Measurements from ENCODE around the gene THSD4.
"Not testable (repeated sequence)": the region's sequence is repeated elsewhere in the genome, so short reads cannot be mapped to it uniquely, and the experiment has no call there.

THSD4 gene

DNA sequence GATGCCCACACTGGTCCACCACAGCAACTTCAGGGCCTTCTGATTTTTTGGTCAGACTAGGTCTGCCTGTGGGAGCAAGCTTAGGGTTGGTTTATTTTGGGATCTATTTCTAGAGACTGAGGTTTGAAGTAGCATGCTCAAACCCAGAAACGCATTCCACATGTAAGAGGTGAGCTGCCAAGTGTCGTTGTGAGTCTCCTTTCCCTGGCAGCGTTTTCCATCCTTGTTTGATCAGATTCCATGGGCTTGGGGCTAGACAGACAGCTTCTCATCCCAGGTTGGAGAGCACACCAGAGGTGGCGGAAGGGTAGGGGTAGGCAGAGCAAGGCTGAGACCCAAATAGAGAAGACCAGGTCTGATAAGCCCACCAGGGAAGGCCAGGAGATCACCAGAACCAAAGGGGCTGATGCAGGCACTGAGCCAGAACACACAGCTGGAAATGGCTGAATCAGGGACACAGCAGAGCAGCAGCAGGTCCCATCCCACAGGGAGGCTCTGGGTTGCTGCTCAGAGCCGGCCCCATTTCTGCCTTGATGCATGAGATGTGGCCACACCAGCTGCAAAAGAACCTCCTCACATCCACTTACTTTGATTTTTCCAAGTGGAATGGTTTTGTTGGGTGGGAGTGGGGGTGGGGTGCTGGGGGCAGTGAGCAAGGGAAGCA is 186.8 kb downstream of the THSD4 start:
- DNase-seq = no peak

DNA sequence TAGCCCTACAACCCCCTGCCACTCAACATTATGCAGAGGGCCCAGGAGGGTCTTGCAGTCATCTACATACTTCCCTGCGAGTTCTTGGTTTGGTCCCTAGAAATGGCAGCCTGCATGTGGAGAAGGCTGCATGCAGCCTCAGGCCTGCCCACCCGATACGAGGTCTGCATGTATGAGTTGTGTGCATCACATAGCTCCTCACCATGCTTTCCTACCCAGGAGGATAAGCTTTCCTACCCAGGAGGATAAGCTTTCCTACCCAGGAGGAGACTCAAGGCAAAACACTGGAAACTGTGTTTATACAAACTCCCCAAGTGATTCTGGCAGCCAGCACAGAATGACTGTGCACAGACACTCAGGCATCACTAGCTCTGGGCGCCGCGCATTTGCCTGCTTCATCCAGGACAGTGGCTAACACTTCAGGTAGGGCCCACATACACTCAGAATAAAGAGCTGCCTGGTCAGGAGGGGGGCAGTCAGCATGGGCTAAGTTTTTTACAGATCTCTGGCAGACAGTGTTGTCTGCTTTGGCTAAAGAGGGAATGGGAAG is 187.7 kb downstream of the THSD4 start:
- DNase-seq = no peak

- no peak for DNase-seq
Observed at GRCh38 chr15:71303977-71304376, 188.7 kb downstream of the THSD4 start.

GRCh38 chr15:71304681-71305080 is 189.4 kb downstream of the THSD4 start:
- no peak for DNase-seq

DNA sequence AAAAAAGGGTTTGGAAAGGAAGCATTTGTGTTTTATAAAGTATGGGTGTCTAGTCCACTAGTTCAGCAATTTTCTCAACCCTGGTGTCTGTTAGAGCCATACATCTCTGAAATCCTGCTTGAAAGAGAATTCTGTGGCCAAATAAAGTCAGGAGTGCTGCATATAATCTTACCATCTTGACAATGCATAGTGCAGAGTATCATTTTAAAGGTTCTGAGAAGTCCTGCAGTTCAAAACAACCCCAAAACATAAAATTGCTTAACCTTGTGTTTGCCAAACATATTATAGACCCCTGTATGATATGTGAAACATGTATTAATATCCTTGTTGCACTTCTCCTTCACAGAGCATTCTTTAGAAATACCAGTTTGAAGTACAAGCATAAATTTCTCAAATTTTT is 191.3 kb downstream of the THSD4 start:
- no peak for DNase-seq

DNA sequence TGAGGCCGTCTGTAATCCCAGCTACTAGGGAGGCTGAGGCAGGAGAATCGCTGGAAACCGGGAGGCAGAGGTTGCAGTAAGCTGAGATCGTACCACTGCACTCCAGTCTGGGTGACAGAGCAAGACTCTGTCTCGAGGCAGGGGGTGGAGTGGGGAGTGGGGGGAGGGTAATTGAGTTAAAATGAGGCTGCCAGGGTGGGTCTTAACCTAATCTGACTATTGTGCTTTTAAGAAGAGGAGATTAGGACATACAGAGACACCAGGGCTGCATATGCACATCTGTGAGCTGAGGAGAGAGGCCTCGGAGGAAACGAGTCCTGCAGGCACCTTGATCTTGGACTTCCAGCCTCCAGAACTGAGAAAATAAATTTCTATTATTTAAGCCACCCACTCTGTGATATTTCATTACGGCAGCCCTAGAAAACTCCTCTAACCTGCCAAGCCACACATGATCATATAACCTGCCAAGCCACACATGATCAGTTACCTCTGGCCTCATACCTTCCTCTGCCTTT is 197.0 kb downstream of the THSD4 start:
- DNase-seq = no peak

- no peak for DNase-seq
Observed at GRCh38 chr15:71312731-71313460, 197.6 kb downstream of the THSD4 start.

GRCh38 chr15:71313806-71314205 is 198.5 kb downstream of the THSD4 start:
- no peak for DNase-seq

DNA sequence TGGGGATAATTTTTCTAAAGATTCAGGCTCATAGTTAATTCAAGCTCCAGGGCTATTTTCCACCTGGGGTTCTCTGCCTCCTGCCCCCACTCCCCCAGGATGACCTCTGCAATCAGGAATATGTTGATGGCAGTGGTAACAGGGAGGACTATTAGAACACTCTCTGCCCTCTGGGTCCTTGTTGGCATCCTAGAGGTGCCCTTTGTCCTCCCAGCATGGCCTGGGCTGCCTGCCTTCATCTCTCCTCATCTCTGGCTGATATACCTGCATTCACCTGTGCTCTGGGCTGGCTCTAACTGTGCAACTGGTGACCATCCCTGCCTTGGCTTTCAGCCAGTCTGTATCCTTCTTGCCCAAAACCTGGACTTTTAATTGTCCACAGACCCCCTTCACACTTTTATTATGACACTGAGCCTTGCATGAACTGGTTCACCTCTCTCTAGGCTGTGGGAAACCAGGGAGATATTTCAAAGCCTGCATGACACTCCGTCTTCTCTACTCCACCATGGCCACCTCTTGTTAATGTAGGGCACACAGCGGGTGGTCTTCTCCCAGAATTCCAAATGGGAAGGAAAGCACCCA is 199.8 kb downstream of the THSD4 start:
- no peak for DNase-seq

DNA sequence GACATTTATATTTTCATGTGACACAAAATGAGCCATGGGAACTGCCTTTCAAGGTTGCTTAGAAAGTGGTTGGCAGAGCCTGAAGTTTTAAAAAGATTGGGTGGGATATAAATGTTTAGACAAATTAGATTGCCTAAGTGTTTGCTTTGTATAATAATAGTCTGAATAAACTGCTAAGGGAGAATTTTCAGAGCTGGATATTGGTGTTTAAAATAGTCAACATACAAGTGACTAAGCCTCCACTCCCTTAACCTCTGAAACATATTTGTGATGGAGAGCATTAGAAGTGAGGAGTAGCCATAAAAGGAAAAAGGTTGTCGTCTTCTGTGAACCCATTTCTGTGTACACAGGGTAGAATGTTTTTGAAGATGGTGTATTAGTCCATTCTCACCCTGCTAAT is 201.6 kb downstream of the THSD4 start:
- no peak for DNase-seq

DNA sequence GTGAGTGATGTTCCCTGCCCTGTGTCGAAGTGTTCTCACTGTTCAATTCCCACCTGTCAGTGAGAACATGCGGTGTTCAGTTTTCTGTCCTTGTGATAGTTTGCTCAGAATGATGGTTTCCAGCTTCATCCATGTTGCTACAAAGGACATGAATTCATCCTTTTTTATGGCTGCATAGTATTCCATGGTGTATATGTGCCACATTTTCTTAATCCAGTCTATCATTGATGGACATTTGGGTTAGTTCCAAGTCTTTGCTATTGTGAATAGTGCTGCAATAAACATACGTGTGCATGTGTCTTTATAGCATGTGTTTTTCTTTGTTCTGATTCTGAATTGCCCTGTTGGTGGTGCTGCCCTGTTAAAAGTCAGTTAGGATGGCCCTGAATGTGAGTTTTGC is 204.2 kb downstream of the THSD4 start:
- not testable (repeated sequence) for DNase-seq

- DNase-seq = no peak
Observed at GRCh38 chr15:71319935-71320334, 204.7 kb downstream of the THSD4 start.

DNA sequence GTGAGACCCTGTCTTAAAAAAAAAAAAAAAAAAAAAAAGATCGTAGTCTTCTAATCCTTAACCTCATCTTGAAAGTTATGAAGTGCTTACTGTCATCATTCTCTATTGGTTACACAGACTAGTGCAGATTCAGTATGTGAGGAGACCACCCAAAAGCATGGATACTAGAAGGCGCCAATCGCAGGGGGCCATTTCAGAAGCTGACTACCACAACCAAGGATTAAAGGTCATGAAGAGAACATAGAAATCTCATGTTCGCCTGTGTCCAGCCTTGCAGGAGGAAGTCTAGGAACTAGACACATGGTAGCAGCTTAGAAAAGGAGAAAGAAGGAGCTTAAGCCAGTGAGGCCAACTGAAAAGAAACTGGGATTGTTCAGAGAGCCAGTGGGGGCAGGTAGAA is 207.8 kb downstream of the THSD4 start:
- no peak for DNase-seq

DNA sequence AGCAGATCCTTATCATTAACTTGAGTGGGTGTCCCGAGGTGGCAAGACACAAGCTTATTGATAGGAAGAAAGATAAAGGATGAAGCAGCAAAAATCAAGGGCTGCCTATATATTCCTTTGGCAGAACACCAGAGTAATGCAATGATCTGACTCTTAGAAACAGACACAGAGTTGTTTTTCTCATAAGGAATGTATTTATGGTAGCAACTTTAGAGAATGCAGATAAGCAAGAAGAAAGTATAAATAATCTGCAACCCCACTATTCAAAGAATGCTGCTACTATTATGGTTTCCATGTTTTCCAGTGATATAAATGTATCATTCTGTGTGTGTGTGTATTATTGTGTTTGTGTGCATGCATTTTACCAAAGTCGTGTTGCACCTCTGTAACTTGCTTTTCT is 208.3 kb downstream of the THSD4 start:
- no peak for DNase-seq

GRCh38 chr15:71325481-71325880 is 210.2 kb downstream of the THSD4 start:
- no peak for DNase-seq

GRCh38 chr15:71328453-71328852 is 213.2 kb downstream of the THSD4 start:
- DNase-seq = no peak

GRCh38 chr15:71329041-71329440 is 213.8 kb downstream of the THSD4 start:
- no peak for DNase-seq

DNA sequence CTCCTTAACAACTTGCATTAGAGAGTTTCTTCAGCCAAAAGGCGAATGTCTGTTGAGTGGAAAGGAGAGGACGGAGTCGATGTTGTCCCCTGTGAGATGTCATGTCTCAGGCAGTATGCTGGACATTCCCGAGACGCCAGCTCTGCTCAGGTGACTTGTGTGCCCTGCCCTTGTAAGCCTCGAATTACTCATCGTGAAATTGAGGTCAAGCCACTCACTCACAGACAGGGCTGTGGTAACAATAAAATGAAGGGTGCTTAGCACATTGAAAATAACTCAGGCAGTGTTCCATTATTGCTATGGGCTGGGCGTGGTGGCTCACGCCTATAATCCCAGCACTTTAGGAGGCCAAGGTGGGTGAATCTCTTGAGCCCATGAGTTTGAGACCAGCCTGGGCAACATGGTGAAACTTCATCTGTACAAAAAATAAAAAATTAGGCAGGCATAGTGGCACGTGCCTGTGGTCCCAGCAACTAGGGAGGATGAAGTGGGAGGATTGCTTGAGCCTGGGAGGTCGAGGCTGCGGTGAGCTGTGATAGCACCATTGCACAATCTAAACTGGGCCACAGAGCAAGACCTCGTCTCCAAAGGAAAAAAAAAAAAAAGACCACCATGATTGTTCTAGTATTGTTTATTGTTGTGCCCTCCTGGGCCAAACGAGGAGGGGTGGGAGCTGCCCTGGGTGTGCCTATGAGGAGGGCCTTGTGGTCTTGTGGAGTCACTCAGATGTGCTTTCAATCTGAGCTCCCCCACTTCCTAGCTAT is 214.4 kb downstream of the THSD4 start:
- no peak for DNase-seq

DNA sequence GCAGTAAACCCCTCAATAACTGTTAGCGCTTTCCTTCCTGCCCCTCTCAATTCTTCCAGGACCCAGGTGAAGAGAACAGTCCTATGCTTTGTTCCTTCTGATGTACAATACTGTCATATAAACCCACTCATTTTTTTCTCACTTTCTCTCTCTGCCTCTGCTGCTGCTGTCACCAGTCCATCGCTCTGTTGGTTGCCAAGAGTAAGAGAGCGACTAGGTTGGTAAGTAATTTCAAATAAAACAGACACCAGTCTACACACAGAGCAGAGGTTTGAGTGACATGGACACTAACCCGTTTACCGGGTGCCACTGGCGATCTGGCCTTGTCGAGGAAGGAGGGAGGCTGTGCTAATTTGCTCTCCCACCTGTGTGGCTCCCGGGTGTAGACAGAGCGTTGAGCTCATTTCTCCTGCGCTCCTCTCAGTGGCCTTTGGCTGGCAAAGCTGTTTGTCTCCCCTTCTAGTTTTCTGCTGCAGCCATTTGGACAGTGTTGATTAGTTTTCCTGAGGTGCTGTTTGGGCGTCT is 215.4 kb downstream of the THSD4 start:
- no peak for DNase-seq

GRCh38 chr15:71331173-71331572 is 215.9 kb downstream of the THSD4 start:
- DNase-seq = no peak

DNA sequence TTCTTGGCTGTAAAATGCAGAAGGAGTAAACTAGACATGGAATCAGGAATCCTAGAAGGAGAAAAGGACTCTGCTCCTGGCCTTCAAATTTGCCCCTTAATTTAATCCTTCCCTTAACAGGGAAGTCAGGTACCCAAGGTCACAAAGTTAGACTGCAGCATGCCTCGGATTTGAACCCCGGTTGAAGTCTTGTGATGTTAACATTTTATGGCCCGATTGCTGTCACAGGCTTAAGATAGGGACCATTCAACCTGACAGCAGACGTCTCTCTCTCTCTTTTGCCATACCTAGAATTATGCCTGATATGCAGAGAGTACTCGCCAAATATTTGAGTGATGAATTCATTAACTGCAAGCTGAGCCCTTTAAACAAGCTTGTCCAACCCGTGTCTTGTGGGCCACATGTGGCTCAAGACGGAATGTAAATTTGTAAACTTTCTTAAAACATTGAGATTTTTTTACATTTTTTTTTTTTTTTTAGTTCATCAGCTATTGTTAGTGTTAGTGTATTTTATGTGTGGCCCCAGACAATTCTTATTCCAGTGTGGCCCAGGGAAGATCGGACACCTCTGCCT is 217.2 kb downstream of the THSD4 start:
- DNase-seq = no peak

DNA sequence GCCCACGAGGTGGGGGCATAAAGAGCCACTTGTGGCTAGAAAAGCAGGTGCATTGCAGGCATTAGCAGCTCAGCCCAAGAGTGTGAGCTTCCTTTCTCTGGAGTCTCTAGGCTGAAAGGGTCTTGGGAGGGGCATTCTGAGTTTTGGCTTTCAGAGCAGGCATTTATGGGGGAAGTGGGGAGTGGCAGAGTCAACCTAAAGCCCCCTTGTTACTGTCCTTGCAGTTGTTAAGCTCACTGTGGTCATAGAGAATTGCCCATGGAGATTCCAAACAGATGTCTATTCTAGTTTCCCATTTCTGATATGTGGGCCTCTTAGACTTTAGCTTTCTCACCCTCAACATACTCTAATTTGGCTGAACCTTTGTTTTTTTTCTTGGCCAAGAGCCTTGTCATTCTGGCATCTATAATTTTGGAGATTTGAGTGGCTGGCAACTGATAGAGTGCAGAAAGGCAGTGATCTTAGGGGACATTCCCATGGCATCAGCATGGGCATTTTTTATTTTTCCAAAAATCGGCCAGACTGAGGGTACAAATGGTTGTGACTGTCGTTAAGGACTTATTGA is 217.9 kb downstream of the THSD4 start:
- DNase-seq = no peak

Data from NCI-H187 treated with DMSO at 0.1 percent for 48 hours (cell line).